GM19455 (cell line): ENCODE data around the gene DGCR8.
A peak's percentile ranks its signal among the peaks of the same experiment; 100 is the strongest.

Source experiments
- ATAC-seq: cut with Tn5 transposase; IDR thresholded peaks from one replicate; pipeline ENCODE4 v1.9.1; 2021; ENCODE audit not compliant: unreplicated experiment

Gene DGCR8

GRCh38 chr22:20108757-20109230, 28.8 kb downstream of the DGCR8 start:
- no peak for ATAC-seq

DNA sequence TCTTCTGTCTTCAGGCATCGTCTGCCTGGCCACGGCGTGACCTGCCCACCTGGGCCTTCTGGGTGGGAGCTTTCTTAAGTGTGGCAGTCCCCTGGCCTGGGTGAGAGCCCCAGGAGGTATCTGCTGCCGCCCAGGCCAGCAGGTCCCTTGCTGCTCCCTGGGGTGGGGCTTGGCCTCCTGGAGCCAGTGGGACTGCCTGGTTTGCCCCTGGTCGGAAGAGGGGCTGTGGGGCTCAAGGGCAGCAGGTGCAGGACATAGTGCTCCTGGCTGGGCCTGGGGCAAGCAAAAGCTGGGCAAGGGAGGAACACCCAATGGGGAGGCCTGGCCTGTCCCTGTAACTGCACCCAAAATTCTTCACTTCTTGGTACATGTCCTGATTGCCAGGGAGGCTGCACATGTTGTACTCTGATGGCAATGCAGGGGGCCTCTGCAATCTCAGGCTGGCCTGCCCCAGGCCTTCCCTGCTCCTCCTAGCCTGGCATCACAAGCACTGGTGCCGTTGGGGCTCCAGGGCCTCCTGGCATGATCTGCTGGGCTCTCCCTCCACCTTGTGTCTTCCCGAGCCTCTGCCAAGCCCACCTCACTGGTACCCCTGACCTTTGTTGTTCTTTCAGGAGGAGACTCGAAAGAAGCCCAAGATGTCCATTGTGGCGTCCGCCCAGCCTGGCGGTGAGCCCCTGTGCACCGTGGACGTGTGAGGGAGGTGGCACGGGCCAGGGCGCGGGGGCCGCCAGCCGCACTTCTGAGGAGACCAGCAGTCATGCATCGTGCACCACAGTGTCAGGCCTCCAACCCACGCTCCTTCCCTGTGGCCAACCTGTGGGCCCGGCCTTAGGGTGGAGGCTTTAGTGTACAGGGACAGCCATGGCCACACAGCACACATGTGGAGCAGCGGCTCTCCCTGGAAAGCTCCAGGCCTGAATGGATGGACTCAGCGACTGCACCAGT, 29.6 kb downstream of the DGCR8 start:
- ATAC-seq = no peak

DNA sequence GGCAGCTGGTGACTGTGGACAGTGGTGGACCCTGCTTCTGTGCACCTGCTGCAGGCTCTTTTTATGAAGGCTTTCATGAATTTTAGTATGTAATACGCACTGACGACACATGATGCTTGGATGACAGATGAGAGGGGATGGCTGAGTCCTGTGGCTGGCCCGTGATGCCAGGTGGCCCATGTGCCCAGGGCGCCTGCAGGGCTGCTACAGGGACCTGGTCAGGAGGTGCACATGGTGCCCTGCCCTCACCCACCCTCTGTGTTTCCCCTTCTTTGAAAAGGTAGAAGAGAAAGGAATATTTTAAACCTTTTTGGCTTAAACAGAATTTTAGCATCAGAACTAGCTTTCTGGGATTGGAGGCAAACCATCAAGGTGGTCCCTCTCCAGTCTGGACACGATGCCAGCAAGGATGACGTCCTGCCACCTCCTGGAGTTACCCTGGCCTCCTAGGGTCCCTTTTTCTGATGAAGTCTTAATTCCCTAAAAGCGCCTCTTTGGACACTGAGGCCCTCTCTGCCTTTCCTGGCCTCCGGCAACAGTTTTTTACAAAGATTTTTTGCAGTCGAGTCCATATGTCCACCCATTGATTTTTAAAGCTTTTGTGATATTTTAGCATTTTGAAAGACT, 30.4 kb downstream of the DGCR8 start:
- no peak for ATAC-seq

- ATAC-seq = no peak
Measured at GRCh38 chr22:20111045-20111688, 31.1 kb downstream of the DGCR8 start.

DNA sequence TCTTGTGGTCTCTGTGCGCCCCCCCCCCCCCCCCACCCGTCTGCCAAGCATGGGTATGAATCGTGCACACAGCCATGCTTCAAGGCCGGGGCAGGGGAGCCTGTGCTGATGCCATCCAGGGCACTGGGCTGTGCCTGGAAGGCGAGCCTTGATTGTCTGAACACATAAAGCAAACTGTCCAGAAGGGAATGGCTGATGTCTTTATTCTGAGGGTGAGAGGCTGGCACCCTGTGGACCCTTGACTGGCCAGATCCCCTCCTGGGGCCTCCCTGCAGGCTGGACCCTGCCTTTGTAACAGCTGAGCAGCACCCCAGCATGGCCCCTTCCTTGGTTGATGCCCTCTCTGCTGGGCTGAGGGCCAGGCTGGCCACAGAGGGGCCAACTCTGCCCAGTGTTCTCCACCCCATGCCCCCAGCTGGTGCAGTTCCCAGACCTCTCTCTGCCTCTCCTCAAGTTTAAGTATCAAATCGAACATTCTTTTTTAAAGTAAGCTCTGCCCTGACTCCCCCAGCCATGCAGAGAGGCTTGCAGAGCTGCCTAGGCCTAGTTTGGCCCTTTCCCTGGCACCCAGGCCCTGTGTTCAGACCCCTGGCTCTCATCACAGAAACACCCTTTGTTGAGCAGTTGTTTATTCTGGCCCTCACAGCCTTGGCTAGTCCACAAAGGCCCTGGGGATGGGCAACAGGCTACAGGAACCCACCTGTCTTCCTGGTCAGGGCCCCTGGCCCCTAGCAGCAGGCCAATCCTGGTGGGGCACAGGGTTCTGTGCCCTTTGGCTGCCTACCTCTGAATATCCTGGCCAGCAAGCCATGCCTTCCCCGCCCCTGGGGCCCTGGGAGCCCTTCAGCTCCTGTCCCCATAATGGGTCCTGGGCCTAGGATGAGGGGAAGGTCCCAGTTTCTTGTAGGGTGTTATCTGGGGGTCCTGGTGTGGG, 31.9 kb downstream of the DGCR8 start:
- no peak for ATAC-seq

DNA sequence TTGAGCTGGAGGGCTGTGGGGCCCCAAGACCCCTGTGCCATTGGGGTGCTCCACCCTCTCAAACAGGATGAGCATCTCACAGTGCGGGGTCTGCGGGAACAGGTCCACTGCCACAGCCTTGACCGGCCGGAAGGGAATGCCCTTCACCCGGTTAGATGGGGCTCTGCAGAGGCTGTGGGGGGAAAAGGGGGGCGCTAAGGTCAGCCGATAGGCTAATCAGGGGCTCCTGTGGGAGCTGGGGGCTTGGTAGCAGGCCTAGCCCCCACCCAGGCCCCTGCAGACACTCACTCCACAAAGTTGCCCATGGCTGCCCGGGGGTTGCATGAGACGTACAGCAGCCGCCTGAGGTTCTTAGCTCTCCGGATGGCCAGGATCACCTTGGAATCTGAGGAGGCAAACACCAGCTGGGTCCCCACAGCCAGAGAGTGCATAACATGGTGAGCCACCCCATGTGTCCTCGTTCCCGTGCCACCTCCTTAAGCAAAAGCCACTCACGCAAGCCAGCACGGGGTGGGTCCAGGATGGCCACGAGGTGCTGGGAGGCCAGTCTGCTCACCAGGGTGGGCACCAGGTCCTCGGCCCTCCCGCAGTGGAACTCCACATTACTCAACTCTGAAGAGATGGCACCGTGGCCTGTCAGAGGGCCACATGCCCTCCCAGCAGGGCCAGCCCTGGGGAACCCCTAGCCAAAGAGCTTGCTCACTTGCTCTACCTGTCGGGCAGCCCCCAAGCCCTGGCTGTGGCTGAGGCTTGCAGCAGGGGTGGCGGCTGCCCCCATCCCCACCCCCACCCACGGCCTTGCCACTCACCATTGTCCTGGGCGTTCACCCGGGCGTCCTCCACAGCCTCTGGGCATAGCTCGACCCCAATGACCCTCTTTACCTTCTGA, 32.8 kb downstream of the DGCR8 start:
- ATAC-seq = no peak

DNA sequence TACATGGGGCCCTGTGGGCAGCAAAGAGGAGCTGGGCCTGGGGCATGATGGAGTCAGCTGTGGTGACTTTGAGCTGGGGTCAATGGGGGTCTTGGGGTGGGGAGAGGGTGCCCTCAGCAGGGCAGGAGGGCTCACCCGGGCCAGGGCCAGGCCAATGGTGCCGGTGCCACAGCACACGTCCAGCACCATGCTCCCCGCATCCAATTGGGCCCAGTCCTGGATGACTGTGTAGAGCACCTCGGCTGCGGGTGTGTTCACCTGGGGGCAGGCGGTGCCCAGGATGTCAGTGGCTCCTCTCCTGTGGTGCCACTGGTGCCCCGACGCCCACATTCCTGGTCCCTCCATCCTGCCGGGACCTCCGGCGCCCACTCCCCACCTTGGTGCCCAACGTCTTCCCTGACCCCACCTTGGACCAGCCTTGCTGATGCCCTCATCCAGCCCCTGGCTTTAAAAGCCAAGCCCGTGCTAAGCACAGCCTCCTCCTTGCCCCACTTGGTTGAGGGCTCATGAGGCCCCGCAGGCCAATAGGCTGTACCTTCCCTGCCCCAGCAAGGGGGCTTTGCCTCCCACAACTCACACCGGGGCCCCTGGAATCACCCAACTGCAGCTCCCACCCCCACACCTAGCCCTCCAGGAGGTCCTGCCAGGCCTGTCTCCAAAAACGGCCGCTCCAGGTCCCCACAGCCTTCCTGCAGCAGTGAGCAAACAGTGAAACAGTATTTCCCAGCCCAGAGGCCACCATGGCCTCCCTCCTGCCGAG, 33.7 kb downstream of the DGCR8 start:
- no peak for ATAC-seq

DNA sequence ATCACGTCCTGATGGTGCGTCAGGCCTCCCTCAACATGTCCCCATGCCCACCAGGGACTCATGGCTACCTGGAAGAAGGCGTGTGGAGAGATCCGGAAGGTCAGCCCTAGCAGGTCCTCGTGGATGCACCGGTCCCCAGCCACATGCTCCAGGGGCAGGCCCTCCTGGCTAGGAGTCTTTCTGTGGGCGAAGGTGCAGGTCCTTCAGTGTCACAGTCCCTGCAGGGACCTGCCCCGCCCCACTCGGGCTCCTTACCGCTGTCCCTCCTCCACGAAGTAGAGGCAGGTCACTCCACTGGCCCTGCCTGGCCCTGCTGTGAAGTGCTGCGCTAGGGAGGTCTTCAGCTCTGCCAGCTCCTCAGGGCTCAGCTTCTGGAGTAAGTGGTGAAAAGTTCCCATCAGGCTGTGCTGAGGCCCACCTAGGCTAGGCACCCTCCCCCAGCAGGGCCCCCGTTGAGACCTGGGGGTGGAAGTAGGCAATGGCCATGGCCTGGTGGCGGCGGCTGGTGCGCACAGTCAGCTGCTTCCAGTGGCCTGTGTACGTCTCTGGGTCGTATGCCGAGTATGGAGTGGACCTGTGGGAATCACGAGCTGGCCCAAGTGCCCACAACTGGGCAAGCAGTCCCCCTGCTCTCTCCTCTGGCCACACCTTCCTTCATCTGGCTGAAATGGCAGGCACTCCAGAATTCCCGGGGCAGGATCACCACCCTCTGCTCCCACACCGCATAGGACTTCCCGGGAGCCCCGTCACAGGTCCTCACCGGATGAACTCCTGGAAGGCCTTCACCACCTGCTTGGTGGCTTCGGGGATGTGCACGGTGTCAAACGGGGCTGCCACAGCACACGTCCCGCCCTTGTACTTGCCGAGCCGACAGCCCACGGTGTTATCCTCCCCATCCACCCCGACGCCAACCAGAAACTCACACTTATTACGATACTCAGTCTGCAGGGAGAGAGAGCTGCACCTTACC, 34.8 kb downstream of the DGCR8 start:
- ATAC-seq = no peak

- ATAC-seq = no peak
Measured at GRCh38 chr22:20115691-20116375, 35.8 kb downstream of the DGCR8 start, which contains the start of gene RANBP1. TSS of gene RANBP1 (plus strand) at chr22:20116104. CDS start at chr22:20116185, 81 bp downstream.

GRCh38 chr22:20116376-20116950, 36.4 kb downstream of the DGCR8 start:
- no peak for ATAC-seq

DNA sequence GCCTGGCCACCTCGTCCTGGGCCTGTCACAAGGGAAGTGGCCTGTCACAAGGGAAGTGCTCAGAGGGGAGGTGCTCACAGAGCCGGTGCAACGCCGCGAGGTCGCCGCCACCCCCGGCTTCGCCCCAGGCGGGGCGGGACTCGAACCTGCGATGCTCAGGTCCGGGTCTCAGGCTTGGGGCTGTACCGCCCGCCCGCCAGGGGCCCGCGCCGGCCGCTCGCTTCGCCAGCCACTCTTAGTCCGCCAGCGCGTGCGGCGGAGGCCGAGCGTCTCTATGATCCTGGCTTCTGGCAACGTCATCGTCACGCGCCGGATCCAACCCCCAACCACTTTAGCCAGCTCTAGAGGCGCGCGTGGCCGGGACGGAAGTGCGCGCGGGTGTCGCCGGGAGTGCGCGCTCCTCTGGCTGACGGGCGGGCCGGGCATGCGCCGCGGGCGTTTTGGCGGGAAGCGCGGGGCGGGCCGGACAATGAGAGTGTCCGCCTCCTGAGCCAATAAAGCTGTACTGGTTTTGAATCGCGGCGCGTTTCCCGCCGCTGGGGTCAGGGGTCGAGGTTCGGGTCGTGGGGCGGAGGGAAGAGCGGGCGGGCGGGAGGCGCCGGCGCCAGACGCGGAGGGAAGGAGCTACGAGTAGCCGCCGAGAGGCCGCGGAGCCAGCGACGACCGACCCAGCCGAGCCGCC, 37.1 kb downstream of the DGCR8 start, which contains the start of gene TRMT2A:
TSS of gene TRMT2A (minus strand) at position 276 of the 682 bp plus-strand sequence. CDS start 320 bp downstream, outside the sequence.
- ATAC-seq = peak; percentile 61

DNA sequence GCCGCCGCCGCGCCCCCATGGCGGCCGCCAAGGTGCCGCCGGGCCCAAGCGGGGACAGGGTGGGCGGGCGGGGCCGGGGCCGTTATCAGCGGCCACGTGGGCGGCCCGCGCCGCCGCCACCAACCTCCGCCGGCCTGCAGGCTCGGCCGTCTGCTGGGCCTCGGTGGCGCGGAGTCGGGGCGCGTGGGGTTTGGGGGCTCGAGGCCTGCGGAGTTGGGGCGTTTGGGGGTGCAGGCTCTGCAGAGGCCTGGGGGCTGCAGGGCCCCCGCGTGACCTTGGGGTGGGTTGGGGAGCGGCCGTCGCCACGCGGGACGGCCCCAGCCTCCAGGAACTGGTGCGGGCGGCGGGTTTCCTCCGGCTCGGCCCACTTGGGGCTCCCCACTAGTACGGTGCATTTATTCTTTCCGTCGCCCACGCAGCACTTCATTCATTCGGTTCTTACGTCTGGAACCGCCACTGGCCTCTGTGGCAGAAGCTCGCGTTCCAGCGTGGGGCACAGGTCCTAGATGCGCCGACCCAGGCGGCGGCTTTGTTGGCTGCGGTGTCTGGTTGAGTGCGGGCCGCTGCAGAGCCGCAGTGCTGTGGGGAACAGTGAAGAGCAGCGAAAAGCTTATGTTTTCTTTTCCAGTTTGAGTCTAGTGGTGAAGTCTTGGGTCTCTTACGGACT, 37.7 kb downstream of the DGCR8 start:
- peak; percentile 16 for ATAC-seq

GRCh38 chr22:20118300-20119020, 38.4 kb downstream of the DGCR8 start:
- no peak for ATAC-seq

DNA sequence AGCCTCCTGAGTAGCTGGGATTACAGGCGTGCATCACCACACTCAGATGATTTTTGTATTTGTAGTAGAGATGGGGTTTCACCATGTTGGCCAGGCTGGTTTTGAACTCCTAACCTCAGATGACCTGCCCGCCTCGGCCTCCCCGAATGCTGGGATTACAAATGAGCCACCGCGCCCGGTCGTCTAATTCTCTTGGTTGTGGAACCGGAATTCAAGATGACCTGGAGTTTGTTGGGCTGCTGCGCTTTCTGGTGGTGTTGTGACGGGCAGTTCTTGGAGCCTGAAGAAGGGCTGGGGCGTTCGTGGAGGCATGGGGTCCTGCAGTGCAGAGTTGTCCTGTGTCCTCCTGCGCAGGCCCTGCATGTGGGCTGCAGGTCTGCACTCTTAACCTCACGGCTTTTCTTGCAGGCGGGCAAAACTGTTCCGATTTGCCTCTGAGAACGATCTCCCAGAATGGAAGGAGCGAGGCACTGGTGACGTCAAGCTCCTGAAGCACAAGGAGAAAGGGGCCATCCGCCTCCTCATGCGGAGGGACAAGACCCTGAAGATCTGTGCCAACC, 41.9 kb downstream of the DGCR8 start:
- ATAC-seq = no peak
